ENCODE data around the gene PTGFR.

PTGFR gene

DNA sequence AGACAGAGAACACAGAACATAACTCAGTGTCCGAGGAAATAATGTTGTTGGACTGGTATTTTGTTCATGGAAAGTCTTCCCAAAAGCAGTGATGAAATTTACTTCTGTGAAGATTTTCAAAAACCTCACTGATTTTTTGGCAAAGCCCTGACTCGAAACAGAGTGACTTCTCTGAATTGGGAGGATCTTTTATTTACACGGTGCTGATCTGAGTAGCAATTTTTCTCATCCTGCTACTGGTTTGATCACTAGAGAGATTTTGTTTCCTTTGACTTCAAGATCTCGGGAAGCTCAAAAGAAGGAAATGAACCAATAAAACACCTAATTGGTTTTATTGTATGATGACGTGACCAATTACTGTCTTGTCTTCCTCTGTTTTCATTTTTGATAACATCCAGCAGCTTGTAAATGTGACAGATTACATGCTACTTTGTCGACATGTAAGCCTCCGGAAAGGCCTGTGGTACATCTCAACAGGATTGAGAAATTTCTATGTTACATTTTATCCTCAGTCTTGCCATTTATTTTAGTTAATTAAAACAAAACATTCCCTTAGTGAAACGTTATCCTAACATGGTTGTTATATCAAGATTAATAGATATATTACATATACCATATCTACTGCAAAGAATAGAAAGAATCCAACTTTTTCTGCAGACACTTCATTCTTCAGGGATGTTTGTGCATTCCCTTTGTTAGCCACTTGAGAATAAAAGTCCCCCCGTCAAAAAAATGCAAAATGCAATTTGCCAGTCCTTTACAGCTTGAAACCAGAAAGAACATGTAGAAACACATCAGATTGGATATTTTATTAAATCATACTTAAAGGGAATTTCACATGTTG lies 86.7 kb downstream of the PTGFR start:
- no peak for DNase-seq (ENCODE audit: insufficient read length, low spot score)
- FAIRE-seq = no peak

DNA sequence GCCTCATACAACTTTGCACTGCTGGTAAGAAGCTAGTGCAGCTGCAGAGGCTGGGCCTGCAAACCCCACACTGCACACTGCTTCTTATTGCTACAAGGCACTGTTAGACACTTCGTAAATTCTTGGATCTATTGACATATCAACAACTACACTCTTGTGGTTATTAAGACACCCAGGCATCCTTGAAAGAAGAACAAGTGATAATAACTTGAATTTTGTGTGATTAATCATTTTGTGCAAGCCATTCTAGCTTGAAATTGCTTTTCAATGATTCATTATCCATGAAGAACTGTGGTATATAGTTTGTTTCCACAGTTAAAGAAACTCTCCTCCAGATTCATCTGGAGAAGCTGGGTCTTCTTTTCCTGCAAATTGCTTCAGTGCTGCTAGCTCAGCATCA lies 95.8 kb downstream of the PTGFR start:
- DNase-seq (ENCODE audit: insufficient read length, low spot score) (no peak), FAIRE-seq (no peak)

DNA sequence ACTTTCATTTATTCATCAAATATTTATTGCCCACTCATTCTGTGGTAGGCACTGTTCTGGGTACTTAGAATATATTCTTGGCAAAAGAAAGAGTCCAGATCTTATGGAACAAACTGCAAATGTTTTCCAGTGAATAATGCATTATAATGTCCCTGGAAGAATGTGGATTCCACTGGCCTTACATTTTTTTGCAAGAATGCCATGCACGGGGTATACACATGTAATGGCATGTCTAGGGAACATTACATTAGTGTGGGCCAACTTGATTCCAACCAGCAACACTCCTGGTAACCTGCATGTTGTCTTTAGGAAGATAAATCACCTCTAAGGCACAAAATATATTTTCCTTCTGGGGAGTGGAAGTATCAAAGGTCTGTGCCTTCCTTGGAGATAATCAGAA lies 96.4 kb downstream of the PTGFR start:
- DNase-seq (ENCODE audit: insufficient read length, low spot score) (no peak), FAIRE-seq (no peak)

Data from HTR-8/SVneo (cell line).